Testis (tissue), 2 donors: ENCODE results near the gene AKR1C2.
"Not testable (repeated sequence)": the region's sequence is repeated elsewhere in the genome, so short reads cannot be mapped to it uniquely, and the experiment has no call there.

Source experiments
- CTCF ChIP-seq, 3 experiments: fragments of 450-650 bp in 2 of 3; fragments of 200-600 bp in 1 of 3; sonication (generic) in 1 of 3; IDR thresholded peaks; one replicate each; pipeline ENCODE4 v1.5.1; 2016 to 2019; ENCODE audit warnings: antibody characterized with exemption in 3 of 3, mild to moderate bottlenecking in 2 of 3, moderate library complexity in 1 of 3
- POLR2A ChIP-seq: fragments of 450-650 bp; IDR thresholded peaks from one replicate; pipeline ENCODE4 v1.6.1; 2017; ENCODE audit warnings: antibody characterized with exemption, mild to moderate bottlenecking, moderate library complexity

GRCh38 chr10:4940909-4941308, 62.7 kb downstream of the AKR1C2 start:
- TF ChIP-seq CTCF (IDR thresholded peaks at IDR 0.05); POLR2A: not testable (repeated sequence)
